ENCODE measurements around the gene RXYLT1. TPM values are rescaled to one million over a fixed set of nuclear protein-coding genes. Genes with fewer than 3 reads are reported as not detected.

The RXYLT1 gene
- total RNA-seq, 4 donors from 2014 or later: 4.5 to 29.9 (median 14.4) TPM

GRCh38 chr12:63795032-63795687, 15.5 kb downstream of the RXYLT1 start:
- H3K27ac ChIP-seq: no peak overlapping the region
- peaks cover 0 to 8% (median 3%) of the 10 kb centered on the region in 4 donors for H3K36me3 ChIP-seq
- in situ Hi-C loops (cut with MboI; ENCODE audit: low pct_ligation_motif_present in 1 of 4, low pct_unique_long_range_greater_than_20kb in 1 of 4, low sequenced_read_pairs in 3 of 4): no loop called here
- no peaks in the 10 kb centered on the region for H3K9me3 ChIP-seq
- TF ChIP-seq POLR2A (IDR thresholded peaks at IDR 0.05) (no peak), EP300 (IDR thresholded peaks at IDR 0.05; ENCODE audit: low read depth) (no peak), CTCF (IDR thresholded peaks at IDR 0.05) (no peak), POLR2AphosphoS5 (IDR thresholded peaks at IDR 0.05) (no peak)
- intact Hi-C loops (cut with DNase I; ENCODE audit: low total_unique reads): no loop called here
- DNase-seq: no peak
- no peaks in the 10 kb centered on the region for H3K27me3 ChIP-seq
- no peaks in the 10 kb centered on the region for H3K4me1 ChIP-seq
- WGBS, 2 donors (ENCODE audit: low coverage in 1 of 2): 86 to 97% methylated on average over 5 to 10 of the region's 10 CpGs
- no peak overlapping the region for H3K4me3 ChIP-seq

- Histone ChIP-seq H3K4me1 (no peaks in the 10 kb centered on the region), H3K36me3 (peaks cover 0 to under 1% (median 0%) of the 10 kb centered on the region in 4 donors), H3K4me3 (no peak overlapping the region), H3K9me3 (no peaks in the 10 kb centered on the region), H3K27ac (no peak overlapping the region), H3K27me3 (no peaks in the 10 kb centered on the region)
- in situ Hi-C loops (cut with MboI; ENCODE audit: low pct_ligation_motif_present in 1 of 4, low pct_unique_long_range_greater_than_20kb in 1 of 4, low sequenced_read_pairs in 3 of 4) (no loop called here), intact Hi-C loops (cut with DNase I; ENCODE audit: low total_unique reads) (no loop called here)
- no peak for TF ChIP-seq POLR2A (IDR thresholded peaks at IDR 0.05)
- no peak for TF ChIP-seq CTCF (IDR thresholded peaks at IDR 0.05)
- TF ChIP-seq POLR2AphosphoS5 (IDR thresholded peaks at IDR 0.05): no peak
- no peak for TF ChIP-seq EP300 (IDR thresholded peaks at IDR 0.05; ENCODE audit: low read depth)
- DNase-seq: no peak
- WGBS, 2 donors (ENCODE audit: low coverage in 1 of 2): 88 to 93% methylated on average over 6 of the region's 6 CpGs
These were observed 16.2 kb downstream of the RXYLT1 start for GRCh38 chr12:63795944-63796343.

- no peaks in the 10 kb centered on the region for H3K36me3 ChIP-seq
- peaks cover 0 to 14% (median 6%) of the 10 kb centered on the region in 4 donors for H3K4me1 ChIP-seq
- intact Hi-C loops (cut with DNase I; ENCODE audit: low total_unique reads): no loop called here
- no peak overlapping the region for H3K27ac ChIP-seq
- no peak overlapping the region for H3K4me3 ChIP-seq
- no peak for DNase-seq
- H3K27me3 ChIP-seq: no peaks in the 10 kb centered on the region
- in situ Hi-C loops (cut with MboI; ENCODE audit: low pct_ligation_motif_present in 1 of 4, low pct_unique_long_range_greater_than_20kb in 1 of 4, low sequenced_read_pairs in 3 of 4): no loop called here
- TF ChIP-seq POLR2AphosphoS5 (IDR thresholded peaks at IDR 0.05) (no peak), CTCF (IDR thresholded peaks at IDR 0.05) (peak; percentile 47 to 62 (median 52))
- no peaks in the 10 kb centered on the region for H3K9me3 ChIP-seq
- 65 to 69% methylated on average over 6 of the region's 6 CpGs for WGBS, 2 donors (ENCODE audit: low coverage in 1 of 2)
These were observed 22.4 kb downstream of the RXYLT1 start for GRCh38 chr12:63802012-63802608.

- in situ Hi-C loops (cut with MboI; ENCODE audit: low pct_ligation_motif_present in 1 of 4, low pct_unique_long_range_greater_than_20kb in 1 of 4, low sequenced_read_pairs in 3 of 4) (no loop called here), intact Hi-C loops (cut with DNase I; ENCODE audit: low total_unique reads) (no loop called here)
- no peak for DNase-seq
- TF ChIP-seq CTCF (IDR thresholded peaks at IDR 0.05) (no peak), POLR2AphosphoS5 (IDR thresholded peaks at IDR 0.05) (no peak), EP300 (IDR thresholded peaks at IDR 0.05; ENCODE audit: low read depth) (no peak)
- WGBS, 2 donors (ENCODE audit: low coverage in 1 of 2): 95 to 96% methylated on average over 2 of the region's 2 CpGs
- Histone ChIP-seq H3K9me3 (no peaks in the 10 kb centered on the region), H3K4me1 (peaks cover 0 to 19% (median 8%) of the 10 kb centered on the region in 4 donors), H3K27ac (no peak overlapping the region), H3K36me3 (no peaks in the 10 kb centered on the region), H3K27me3 (no peaks in the 10 kb centered on the region), H3K4me3 (no peak overlapping the region)
These were observed 25.0 kb downstream of the RXYLT1 start for GRCh38 chr12:63804746-63805145.

Data from transverse colon (tissue), 4 donors.